Anterior cingulate cortex (tissue), 58 donors: Measurements from ENCODE around the gene B3GALT4.

Source experiments
- DNase-seq, 58 donors: peaks; one replicate each; lab custom pipeline; 2025; lab: John Stamatoyannopoulos, UW

The B3GALT4 gene

GRCh38 chr6:33313105-33313708 is 36.3 kb downstream of the B3GALT4 start:
- peak in 36 of 58 donors; percentile 10 to 70 (median 43) for DNase-seq

GRCh38 chr6:33313709-33314514 is 37.0 kb downstream of the B3GALT4 start, which contains the start of gene TAPBP:
Gene TAPBP, minus strand, starts transcription at chr6:33314078. Its CDS starts 37 bp downstream, at chr6:33314041.
- peak in 55 of 58 donors; percentile 9 to 74 (median 51) for DNase-seq

- peak in 34 of 58 donors; percentile 5 to 65 (median 34) for DNase-seq
Measured at GRCh38 chr6:33314515-33314942, 37.6 kb downstream of the B3GALT4 start.

- DNase-seq: no peak
Measured at GRCh38 chr6:33314943-33315792, 38.2 kb downstream of the B3GALT4 start.

GRCh38 chr6:33315793-33316602 is 39.1 kb downstream of the B3GALT4 start:
- no peak for DNase-seq

- no peak for DNase-seq
Measured at GRCh38 chr6:33316603-33317418, 39.9 kb downstream of the B3GALT4 start.

GRCh38 chr6:33317419-33317668 is 40.4 kb downstream of the B3GALT4 start:
- DNase-seq: peak in 11 of 58 donors; percentile 47 to 85 (median 75)

- peak; percentile 43 to 99 (median 97) for DNase-seq
Measured at GRCh38 chr6:33317669-33318425, 40.9 kb downstream of the B3GALT4 start, which contains the start of gene ZBTB22. Gene ZBTB22, minus strand, starts transcription at chr6:33317744. Its CDS starts 828 bp downstream, at chr6:33316916.

GRCh38 chr6:33318426-33319073 is 41.6 kb downstream of the B3GALT4 start:
- DNase-seq: no peak

- DNase-seq: no peak
Measured at GRCh38 chr6:33319939-33320314, 43.0 kb downstream of the B3GALT4 start.

GRCh38 chr6:33320315-33321181 is 43.6 kb downstream of the B3GALT4 start:
- no peak for DNase-seq

- no peak for DNase-seq
Measured at GRCh38 chr6:33321227-33321626, 44.3 kb downstream of the B3GALT4 start.

- DNase-seq: peak in 3 of 58 donors; percentile 39 to 54 (median 49)
Measured at GRCh38 chr6:33323623-33323948, 46.7 kb downstream of the B3GALT4 start.

GRCh38 chr6:33324125-33324524 is 47.2 kb downstream of the B3GALT4 start:
- no peak for DNase-seq
